Mammary epithelial cell (primary cell): ENCODE results near the gene ACSM2A.
"Not testable (repeated sequence)": the region's sequence is repeated elsewhere in the genome, so short reads cannot be mapped to it uniquely, and the experiment has no call there.

Experiments used
- CTCF ChIP-seq, 2 donors: IDR thresholded peaks in 1 of 2; conservative IDR thresholded peaks in 1 of 2; 2 replicates each; pipeline ENCODE4 v1.5.1; 2011 to 2012; ENCODE audit warnings: inconsistent platforms in 2 of 2, low read length in 2 of 2, mild to moderate bottlenecking in 2 of 2, control low read depth in 1 of 2, low read depth in 1 of 2; ENCODE audit not compliant: insufficient read depth in 1 of 2; ENCODE audit errors: extremely low read depth in 1 of 2
- EZH2 ChIP-seq: IDR thresholded peaks from 2 replicates; pipeline ENCODE4 v1.6.1; 2012; ENCODE audit warnings: low read length, inconsistent platforms, borderline replicate concordance

GRCh38 chr16:20468954-20469353, 17.6 kb downstream of the ACSM2A start:
- not testable (repeated sequence) for TF ChIP-seq CTCF (conservative IDR thresholded peaks at IDR 0.05 in 1 of 2, IDR thresholded peaks at IDR 0.05 in 1 of 2; ENCODE audit: extremely low read depth in 1 of 2, insufficient read depth in 1 of 2, low read depth in 1 of 2, low read length in 2 of 2); EZH2
